DMS53 treated with DMSO at 0.1 percent for 48 hours (cell line): Measurements from ENCODE around the gene RNF7.
"Not testable (repeated sequence)": the region's sequence is repeated elsewhere in the genome, so short reads cannot be mapped to it uniquely, and the experiment has no call there.

ENCODE experiments used
- DNase-seq: peaks from one replicate; lab custom pipeline; 2025; ENCODE audit not compliant: unreplicated experiment; lab: John Stamatoyannopoulos, UW

The RNF7 gene

GRCh38 chr3:141735176-141735575 is 2.9 kb upstream of the RNF7 start:
- DNase-seq: no peak

GRCh38 chr3:141735770-141736465 is 2.2 kb upstream of the RNF7 start:
- no peak for DNase-seq

GRCh38 chr3:141737093-141737492 is 1.0 kb upstream of the RNF7 start:
- no peak for DNase-seq

GRCh38 chr3:141737678-141738021 is 448 bp upstream of the RNF7 start:
- no peak for DNase-seq

- DNase-seq: no peak
These were observed 829 bp downstream of the RNF7 start for GRCh38 chr3:141738891-141739363.

GRCh38 chr3:141739731-141740130 is 1.6 kb downstream of the RNF7 start:
- DNase-seq: no peak

- DNase-seq: no peak
These were observed 2.3 kb downstream of the RNF7 start for GRCh38 chr3:141740349-141740748.

- DNase-seq: no peak
These were observed 5.2 kb downstream of the RNF7 start for GRCh38 chr3:141743305-141743704.

- no peak for DNase-seq
These were observed 8.9 kb downstream of the RNF7 start for GRCh38 chr3:141746962-141747361.

GRCh38 chr3:141753399-141753798 is 15.3 kb downstream of the RNF7 start:
- no peak for DNase-seq

GRCh38 chr3:141754032-141754431 is 15.9 kb downstream of the RNF7 start:
- DNase-seq: no peak

- not testable (repeated sequence) for DNase-seq
These were observed 24.5 kb downstream of the RNF7 start for GRCh38 chr3:141762552-141762951.

GRCh38 chr3:141763088-141763750 is 25.1 kb downstream of the RNF7 start, which contains the start of gene GRK7:
TSS of gene GRK7 (plus strand) at chr3:141763408. CDS start at chr3:141778285, 14,877 bp downstream.
- no peak for DNase-seq

GRCh38 chr3:141764045-141764444 is 25.9 kb downstream of the RNF7 start:
- DNase-seq: no peak

GRCh38 chr3:141764465-141764864 is 26.4 kb downstream of the RNF7 start:
- DNase-seq: no peak

- DNase-seq: no peak
These were observed 26.9 kb downstream of the RNF7 start for GRCh38 chr3:141764986-141765385.

- no peak for DNase-seq
These were observed 29.0 kb downstream of the RNF7 start for GRCh38 chr3:141767066-141767465.

- DNase-seq: no peak
These were observed 31.3 kb downstream of the RNF7 start for GRCh38 chr3:141769221-141769894.

- no peak for DNase-seq
These were observed 35.6 kb downstream of the RNF7 start for GRCh38 chr3:141773676-141774075.

GRCh38 chr3:141776376-141776775 is 38.3 kb downstream of the RNF7 start:
- no peak for DNase-seq

GRCh38 chr3:141776885-141777284 is 38.8 kb downstream of the RNF7 start:
- no peak for DNase-seq
